Astrocyte (in vitro differentiated cells and primary cell): Measurements from ENCODE around the gene CDK5RAP1.

Experiments
- CTCF ChIP-seq: IDR thresholded peaks from 2 replicates; pipeline ENCODE4 v1.5.1; 2011; ENCODE audit warnings: low read depth, mild to moderate bottlenecking, inconsistent platforms, low read length, moderate library complexity; ENCODE audit not compliant: insufficient read depth
- EZH2 ChIP-seq: IDR thresholded peaks from 2 replicates; pipeline ENCODE4 v1.6.1; 2012; ENCODE audit warnings: mild to moderate bottlenecking, low read length, inconsistent platforms; ENCODE audit not compliant: insufficient read depth

- no peak for TF ChIP-seq CTCF
- TF ChIP-seq EZH2 = no peak
These were observed 16.7 kb upstream of the CDK5RAP1 start for GRCh38 chr20:33418033-33418432.
